ENCODE data around the gene SDCCAG8.

DNA sequence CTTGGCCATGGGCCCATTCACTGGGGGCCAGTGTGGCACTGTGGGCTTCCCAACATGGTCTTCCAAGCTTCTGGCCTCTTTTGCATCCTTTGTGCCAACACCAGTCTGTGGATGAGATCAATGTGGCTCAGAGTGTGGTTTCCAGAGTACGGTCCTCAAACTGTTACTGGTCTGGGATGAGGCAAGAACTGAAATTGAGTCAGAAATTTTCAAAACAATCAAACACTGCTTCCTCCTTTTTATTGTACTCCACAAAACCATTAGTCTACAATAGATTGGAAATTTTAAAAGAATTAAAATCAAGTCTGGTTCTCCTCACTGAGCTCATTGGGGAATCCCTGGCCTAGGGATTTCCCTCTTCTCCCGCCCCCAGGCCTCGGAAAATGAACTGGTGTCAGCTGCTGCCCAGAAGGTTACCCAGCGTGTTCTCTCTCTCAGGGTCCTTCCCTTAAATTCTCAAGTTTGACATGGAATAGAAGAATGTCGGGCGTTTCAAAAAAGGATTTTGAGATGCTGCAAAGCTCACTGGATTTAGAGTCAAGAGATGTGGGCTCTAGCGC, 222.0 kb downstream of the SDCCAG8 start:
- TF ChIP-seq POLR2A (IDR thresholded peaks at IDR 0.05) = no peak
- TF ChIP-seq, protein P1, sequence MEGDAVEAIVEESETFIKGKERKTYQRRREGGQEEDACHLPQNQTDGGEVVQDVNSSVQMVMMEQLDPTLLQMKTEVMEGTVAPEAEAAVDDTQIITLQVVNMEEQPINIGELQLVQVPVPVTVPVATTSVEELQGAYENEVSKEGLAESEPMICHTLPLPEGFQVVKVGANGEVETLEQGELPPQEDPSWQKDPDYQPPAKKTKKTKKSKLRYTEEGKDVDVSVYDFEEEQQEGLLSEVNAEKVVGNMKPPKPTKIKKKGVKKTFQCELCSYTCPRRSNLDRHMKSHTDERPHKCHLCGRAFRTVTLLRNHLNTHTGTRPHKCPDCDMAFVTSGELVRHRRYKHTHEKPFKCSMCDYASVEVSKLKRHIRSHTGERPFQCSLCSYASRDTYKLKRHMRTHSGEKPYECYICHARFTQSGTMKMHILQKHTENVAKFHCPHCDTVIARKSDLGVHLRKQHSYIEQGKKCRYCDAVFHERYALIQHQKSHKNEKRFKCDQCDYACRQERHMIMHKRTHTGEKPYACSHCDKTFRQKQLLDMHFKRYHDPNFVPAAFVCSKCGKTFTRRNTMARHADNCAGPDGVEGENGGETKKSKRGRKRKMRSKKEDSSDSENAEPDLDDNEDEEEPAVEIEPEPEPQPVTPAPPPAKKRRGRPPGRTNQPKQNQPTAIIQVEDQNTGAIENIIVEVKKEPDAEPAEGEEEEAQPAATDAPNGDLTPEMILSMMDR (IDR thresholded peaks at IDR 0.05) = no peak

All from body of pancreas (tissue), 4 donors.